ENCODE measurements around the gene SH3D19.

Gene SH3D19

DNA sequence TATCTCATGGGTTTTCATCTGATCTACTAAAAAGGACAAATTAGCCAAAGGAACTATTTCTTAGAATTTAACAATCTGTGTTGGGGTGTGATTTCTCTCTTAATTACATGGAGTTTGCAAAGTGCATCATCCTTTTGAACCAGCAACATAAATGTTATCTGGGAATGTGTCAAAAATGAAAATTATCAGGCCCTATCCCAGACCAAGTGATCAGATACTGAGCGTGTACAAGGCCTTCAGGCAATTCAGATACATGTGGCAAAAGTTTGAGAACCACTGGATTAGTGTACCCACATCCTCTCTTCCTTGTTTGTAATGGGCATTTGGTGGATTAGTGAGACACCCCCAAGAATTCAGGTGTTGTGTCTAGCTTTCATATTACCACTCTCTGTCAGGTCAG lies 3.8 kb downstream of the SH3D19 start:
- Histone ChIP-seq H3K36me3 (ENCODE audit: control insufficient read depth, insufficient read depth, low read length) (no peaks in the 10 kb centered on the region), H3K9ac (ENCODE audit: low read depth, low read length) (no peak overlapping the region), H3K27me3 (ENCODE audit: control insufficient read depth, insufficient read depth, low read length) (no peaks in the 10 kb centered on the region; the same call in 1 of the 2 replicates), H3K9me3 (ENCODE audit: control insufficient read depth, insufficient read depth, low read length) (no peaks in the 10 kb centered on the region), H3K4me1 (ENCODE audit: control insufficient read depth, insufficient read depth, low read length) (peaks cover 21% of the 10 kb centered on the region), H3K4me3 (ENCODE audit: low read depth, low read length) (no peak overlapping the region), H3K27ac (ENCODE audit: low read depth, low read length) (no peak overlapping the region)

GRCh38 chr4:151319490-151319889 lies 5.9 kb downstream of the SH3D19 start:
- Histone ChIP-seq H3K4me3 (ENCODE audit: low read depth, low read length) (no peak overlapping the region), H3K4me1 (ENCODE audit: control insufficient read depth, insufficient read depth, low read length) (peaks cover 25% of the 10 kb centered on the region), H3K9me3 (ENCODE audit: control insufficient read depth, insufficient read depth, low read length) (no peaks in the 10 kb centered on the region), H3K36me3 (ENCODE audit: control insufficient read depth, insufficient read depth, low read length) (no peaks in the 10 kb centered on the region), H3K27me3 (ENCODE audit: control insufficient read depth, insufficient read depth, low read length) (no peaks in the 10 kb centered on the region), H3K27ac (ENCODE audit: low read depth, low read length) (no peak overlapping the region), H3K9ac (ENCODE audit: low read depth, low read length) (no peak overlapping the region)

GRCh38 chr4:151318307-151319006 lies 6.9 kb downstream of the SH3D19 start:
- peaks cover 28% of the 10 kb centered on the region for H3K4me1 ChIP-seq (ENCODE audit: control insufficient read depth, insufficient read depth, low read length)
- H3K4me3 ChIP-seq (ENCODE audit: low read depth, low read length): no peak overlapping the region

DNA sequence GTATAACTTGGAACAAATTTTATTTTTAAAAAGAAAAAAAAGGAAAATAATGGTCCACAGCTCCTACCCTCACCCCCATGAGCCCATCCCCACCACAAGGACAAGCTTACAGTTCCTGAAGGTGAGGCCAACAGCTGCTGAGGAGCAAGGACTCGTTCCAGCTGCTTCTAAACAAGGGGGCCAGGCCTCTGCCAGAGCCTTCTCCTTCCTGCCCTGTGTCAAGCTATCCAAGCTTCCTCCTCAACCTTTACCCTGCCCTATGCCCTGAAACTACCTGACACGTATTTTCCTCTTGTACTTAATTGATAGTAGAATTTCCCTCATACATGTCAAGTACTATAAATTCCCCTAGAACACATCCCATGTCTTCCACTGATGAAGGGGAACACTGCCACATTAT lies 8.8 kb downstream of the SH3D19 start:
- Histone ChIP-seq H3K9ac (ENCODE audit: low read depth, low read length) (no peak overlapping the region), H3K27ac (ENCODE audit: low read depth, low read length) (no peak overlapping the region), H3K9me3 (ENCODE audit: control insufficient read depth, insufficient read depth, low read length) (no peaks in the 10 kb centered on the region), H3K27me3 (ENCODE audit: control insufficient read depth, insufficient read depth, low read length) (no peaks in the 10 kb centered on the region), H3K4me1 (ENCODE audit: control insufficient read depth, insufficient read depth, low read length) (peaks cover 20% of the 10 kb centered on the region), H3K36me3 (ENCODE audit: control insufficient read depth, insufficient read depth, low read length) (no peaks in the 10 kb centered on the region), H3K4me3 (ENCODE audit: low read depth, low read length) (no peak overlapping the region)

More at GRCh38 chr4:151318307-151319006, 6.9 kb downstream of the SH3D19 start:
- no peaks in the 10 kb centered on the region for H3K27me3 ChIP-seq (ENCODE audit: control insufficient read depth, insufficient read depth, low read length)
- no peaks in the 10 kb centered on the region for H3K9me3 ChIP-seq (ENCODE audit: control insufficient read depth, insufficient read depth, low read length)
- H3K36me3 ChIP-seq (ENCODE audit: control insufficient read depth, insufficient read depth, low read length): no peaks in the 10 kb centered on the region
- no peak overlapping the region for H3K9ac ChIP-seq (ENCODE audit: low read depth, low read length)
- no peak overlapping the region for H3K27ac ChIP-seq (ENCODE audit: low read depth, low read length)

- Histone ChIP-seq H3K4me3 (ENCODE audit: low read depth, low read length) (no peak overlapping the region), H3K27me3 (ENCODE audit: control insufficient read depth, insufficient read depth, low read length) (no peaks in the 10 kb centered on the region), H3K36me3 (ENCODE audit: control insufficient read depth, insufficient read depth, low read length) (no peaks in the 10 kb centered on the region), H3K9me3 (ENCODE audit: control insufficient read depth, insufficient read depth, low read length) (no peaks in the 10 kb centered on the region), H3K27ac (ENCODE audit: low read depth, low read length) (peak overlapping the region; percentile 80), H3K9ac (ENCODE audit: low read depth, low read length) (no peak overlapping the region), H3K4me1 (ENCODE audit: control insufficient read depth, insufficient read depth, low read length) (peaks cover 20% of the 10 kb centered on the region)
Observed at GRCh38 chr4:151315212-151315886, 10.1 kb downstream of the SH3D19 start.

- no peaks in the 10 kb centered on the region for H3K9me3 ChIP-seq (ENCODE audit: control insufficient read depth, insufficient read depth, low read length)
- no peak overlapping the region for H3K9ac ChIP-seq (ENCODE audit: low read depth, low read length)
- H3K4me1 ChIP-seq (ENCODE audit: control insufficient read depth, insufficient read depth, low read length): peaks cover 20% of the 10 kb centered on the region
- H3K4me3 ChIP-seq (ENCODE audit: low read depth, low read length): no peak overlapping the region
- H3K27ac ChIP-seq (ENCODE audit: low read depth, low read length): peak overlapping the region; percentile 80
- H3K36me3 ChIP-seq (ENCODE audit: control insufficient read depth, insufficient read depth, low read length): no peaks in the 10 kb centered on the region
- H3K27me3 ChIP-seq (ENCODE audit: control insufficient read depth, insufficient read depth, low read length): no peaks in the 10 kb centered on the region
Observed at GRCh38 chr4:151314479-151314878, 10.9 kb downstream of the SH3D19 start.

- no peaks in the 10 kb centered on the region for H3K9me3 ChIP-seq (ENCODE audit: control insufficient read depth, insufficient read depth, low read length)
- H3K4me3 ChIP-seq (ENCODE audit: low read depth, low read length): no peak overlapping the region
- H3K4me1 ChIP-seq (ENCODE audit: control insufficient read depth, insufficient read depth, low read length): peaks cover 20% of the 10 kb centered on the region
- no peaks in the 10 kb centered on the region for H3K27me3 ChIP-seq (ENCODE audit: control insufficient read depth, insufficient read depth, low read length)
- no peak overlapping the region for H3K9ac ChIP-seq (ENCODE audit: low read depth, low read length)
- no peaks in the 10 kb centered on the region for H3K36me3 ChIP-seq (ENCODE audit: control insufficient read depth, insufficient read depth, low read length)
- peak overlapping the region; percentile 4 for H3K27ac ChIP-seq (ENCODE audit: low read depth, low read length)
Observed at GRCh38 chr4:151314010-151314355, 11.4 kb downstream of the SH3D19 start.

GRCh38 chr4:151313306-151314009 lies 11.9 kb downstream of the SH3D19 start:
- Histone ChIP-seq H3K9me3 (ENCODE audit: control insufficient read depth, insufficient read depth, low read length) (no peaks in the 10 kb centered on the region), H3K4me3 (ENCODE audit: low read depth, low read length) (no peak overlapping the region), H3K36me3 (ENCODE audit: control insufficient read depth, insufficient read depth, low read length) (no peaks in the 10 kb centered on the region), H3K4me1 (ENCODE audit: control insufficient read depth, insufficient read depth, low read length) (peaks cover 20% of the 10 kb centered on the region), H3K27ac (ENCODE audit: low read depth, low read length) (peak overlapping the region; percentile 4), H3K9ac (ENCODE audit: low read depth, low read length) (no peak overlapping the region), H3K27me3 (ENCODE audit: control insufficient read depth, insufficient read depth, low read length) (no peaks in the 10 kb centered on the region)

DNA sequence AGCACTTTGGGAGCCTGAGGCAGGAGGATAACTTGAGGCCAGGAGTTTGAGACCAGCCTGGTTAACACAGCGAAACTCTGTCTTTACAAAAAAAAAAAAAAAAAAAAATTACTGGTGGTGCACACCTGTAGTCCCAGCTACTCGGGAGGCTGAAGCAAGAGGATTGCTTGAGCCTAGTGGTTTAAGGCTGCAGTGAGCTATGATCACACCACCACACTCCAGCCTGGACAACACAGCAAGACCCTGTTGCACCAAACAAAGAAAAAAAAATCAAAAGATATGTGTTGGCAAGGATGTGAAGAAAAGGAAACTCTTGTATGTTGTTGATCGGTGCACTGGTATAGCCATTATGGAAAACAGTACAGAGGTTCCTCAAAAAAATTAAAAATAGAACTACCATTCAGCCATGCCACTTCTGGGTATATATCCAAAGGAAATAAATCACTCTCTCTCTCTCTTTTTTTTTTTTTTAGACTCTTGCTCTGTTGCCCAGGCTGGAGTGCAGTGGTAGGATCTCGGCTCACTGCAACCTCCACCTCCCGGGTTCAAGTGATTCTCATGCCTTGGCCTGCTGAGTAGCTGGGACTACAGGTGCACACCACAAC lies 15.2 kb downstream of the SH3D19 start:
- Histone ChIP-seq H3K4me1 (ENCODE audit: control insufficient read depth, insufficient read depth, low read length) (peaks cover 18% of the 10 kb centered on the region), H3K9ac (ENCODE audit: low read depth, low read length) (no peak overlapping the region)

GRCh38 chr4:151304755-151305154 lies 20.6 kb downstream of the SH3D19 start:
- Histone ChIP-seq H3K9me3 (ENCODE audit: control insufficient read depth, insufficient read depth, low read length) (no peaks in the 10 kb centered on the region), H3K9ac (ENCODE audit: low read depth, low read length) (no peak overlapping the region), H3K36me3 (ENCODE audit: control insufficient read depth, insufficient read depth, low read length) (no peaks in the 10 kb centered on the region), H3K27me3 (ENCODE audit: control insufficient read depth, insufficient read depth, low read length) (no peaks in the 10 kb centered on the region), H3K27ac (ENCODE audit: low read depth, low read length) (peak overlapping the region; percentile 15), H3K4me1 (ENCODE audit: control insufficient read depth, insufficient read depth, low read length) (peaks cover 15% of the 10 kb centered on the region), H3K4me3 (ENCODE audit: low read depth, low read length) (no peak overlapping the region)

More for the DNA sequence above, 15.2 kb downstream of the SH3D19 start:
- Histone ChIP-seq H3K27me3 (ENCODE audit: control insufficient read depth, insufficient read depth, low read length) (no peaks in the 10 kb centered on the region), H3K36me3 (ENCODE audit: control insufficient read depth, insufficient read depth, low read length) (no peaks in the 10 kb centered on the region), H3K9me3 (ENCODE audit: control insufficient read depth, insufficient read depth, low read length) (no peaks in the 10 kb centered on the region), H3K4me3 (ENCODE audit: low read depth, low read length) (no peak overlapping the region), H3K27ac (ENCODE audit: low read depth, low read length) (no peak overlapping the region)

- H3K9ac ChIP-seq (ENCODE audit: low read depth, low read length): no peak overlapping the region
- H3K27me3 ChIP-seq (ENCODE audit: control insufficient read depth, insufficient read depth, low read length): no peaks in the 10 kb centered on the region
- H3K27ac ChIP-seq (ENCODE audit: low read depth, low read length): peak overlapping the region; percentile 8
- no peaks in the 10 kb centered on the region for H3K9me3 ChIP-seq (ENCODE audit: control insufficient read depth, insufficient read depth, low read length)
- H3K36me3 ChIP-seq (ENCODE audit: control insufficient read depth, insufficient read depth, low read length): no peaks in the 10 kb centered on the region
- peaks cover 15% of the 10 kb centered on the region for H3K4me1 ChIP-seq (ENCODE audit: control insufficient read depth, insufficient read depth, low read length)
- no peak overlapping the region for H3K4me3 ChIP-seq (ENCODE audit: low read depth, low read length)
Observed at GRCh38 chr4:151304226-151304625, 21.2 kb downstream of the SH3D19 start.

All from HUES48 (cell line).